HG02610 (cell line): ENCODE measurements around the gene MAGI2.
A peak's percentile ranks its signal among the peaks of the same experiment; 100 is the strongest.

Experiments used
- ATAC-seq: cut with Tn5 transposase; IDR thresholded peaks from one replicate; pipeline ENCODE4 v1.9.1; 2021; ENCODE audit warnings: mild to moderate bottlenecking, moderate library complexity; ENCODE audit not compliant: unreplicated experiment

The MAGI2 gene

DNA sequence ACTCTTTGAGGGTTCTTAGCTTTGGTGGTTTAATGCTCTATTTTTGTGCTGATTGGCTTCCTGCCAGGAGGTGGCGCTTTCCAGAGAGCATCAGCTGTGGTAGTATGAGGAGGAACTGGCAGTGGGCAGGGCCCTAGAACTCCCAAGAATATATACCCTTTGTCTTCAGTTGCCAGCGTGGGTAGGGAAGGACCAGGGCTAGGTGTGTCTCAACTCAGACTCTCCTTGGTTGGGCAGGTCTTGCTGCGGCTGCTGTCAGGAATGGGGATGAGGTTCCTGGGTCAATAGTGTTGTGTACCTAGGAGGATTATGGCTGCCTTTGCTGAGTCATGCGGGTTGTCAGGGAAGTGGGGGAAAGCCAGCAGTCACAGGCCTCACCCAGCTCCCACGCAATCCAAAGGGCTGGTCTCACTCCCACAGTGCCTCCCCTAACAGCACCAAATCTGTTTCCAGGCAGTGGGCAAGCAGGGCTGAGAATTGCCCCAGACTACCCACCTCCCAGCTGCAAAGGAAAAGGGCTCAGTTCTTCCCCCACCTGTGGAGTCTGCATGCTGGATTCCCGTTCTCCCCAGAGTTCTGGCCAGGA, 1463.4 kb downstream of the MAGI2 start:
- no peak for ATAC-seq

DNA sequence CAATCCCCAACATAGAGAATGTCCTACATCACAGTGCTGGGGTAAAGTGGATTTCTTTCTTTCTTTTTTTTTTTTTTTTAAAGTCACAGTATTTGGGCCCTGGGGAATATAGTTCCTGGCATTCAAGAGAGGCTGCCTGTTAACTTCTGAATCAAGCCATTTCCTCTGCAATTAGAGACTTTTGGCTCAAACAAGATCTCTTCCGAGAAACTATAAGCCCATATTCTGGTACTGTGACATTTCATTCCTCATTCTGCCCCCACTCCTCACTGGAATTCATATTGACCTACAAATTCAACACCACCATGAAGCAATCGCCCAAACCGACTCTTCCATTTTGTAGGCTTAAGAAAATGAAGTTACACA, 1467.5 kb downstream of the MAGI2 start:
- no peak for ATAC-seq

DNA sequence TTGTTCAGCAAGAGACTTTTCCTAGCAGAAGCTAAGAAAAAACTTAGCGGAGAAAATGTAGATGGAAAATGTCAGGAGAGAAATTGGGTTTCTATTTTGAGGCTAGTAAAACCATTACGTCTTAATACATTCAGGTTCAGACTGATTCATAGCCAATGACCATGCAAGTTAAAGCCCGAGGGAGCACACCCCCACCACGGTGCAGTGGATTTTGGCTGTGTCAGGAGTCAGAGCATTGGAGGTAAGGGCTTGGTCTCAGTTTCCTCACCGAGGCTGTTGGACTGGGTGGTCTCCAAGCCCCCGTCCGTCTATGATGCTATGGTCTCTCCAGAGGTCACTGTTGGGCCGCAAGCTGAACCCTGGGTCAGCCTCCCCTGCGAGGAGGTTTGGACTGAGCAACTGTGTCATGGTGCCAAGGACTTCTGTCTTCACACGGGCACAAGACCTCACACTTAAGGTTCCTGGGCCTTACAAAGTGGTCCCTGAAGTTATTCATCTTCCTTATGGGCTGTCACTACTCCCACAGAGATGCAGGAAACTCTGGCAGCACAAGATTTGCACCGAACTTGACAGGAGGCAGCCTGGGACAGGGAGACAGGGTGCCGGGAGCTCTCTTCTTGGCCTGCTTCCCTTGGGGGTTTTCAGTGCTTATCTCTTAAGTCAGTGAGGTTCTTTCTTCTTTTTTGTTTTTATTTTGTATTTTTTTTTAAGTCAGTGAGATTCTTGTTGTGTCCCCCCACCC, 1468.1 kb downstream of the MAGI2 start:
- no peak for ATAC-seq

DNA sequence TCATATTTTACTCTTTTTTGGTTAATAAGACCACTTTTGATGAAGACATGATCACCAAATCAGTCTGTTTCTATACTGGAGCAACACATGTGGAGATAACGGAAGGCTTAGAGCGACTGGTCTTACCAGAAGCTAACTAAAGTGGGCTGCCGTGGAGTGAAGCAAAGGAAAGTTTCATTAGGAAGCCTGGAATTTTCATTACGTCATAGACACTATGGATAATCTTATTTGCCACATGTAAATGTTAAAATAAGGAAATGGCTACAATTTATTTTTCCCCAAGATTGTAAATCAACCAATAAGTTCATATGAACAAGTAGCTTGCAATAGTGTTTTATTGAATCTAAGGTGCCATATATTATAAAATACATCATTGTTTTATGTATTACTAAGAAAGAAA, 1469.5 kb downstream of the MAGI2 start:
- ATAC-seq: no peak

DNA sequence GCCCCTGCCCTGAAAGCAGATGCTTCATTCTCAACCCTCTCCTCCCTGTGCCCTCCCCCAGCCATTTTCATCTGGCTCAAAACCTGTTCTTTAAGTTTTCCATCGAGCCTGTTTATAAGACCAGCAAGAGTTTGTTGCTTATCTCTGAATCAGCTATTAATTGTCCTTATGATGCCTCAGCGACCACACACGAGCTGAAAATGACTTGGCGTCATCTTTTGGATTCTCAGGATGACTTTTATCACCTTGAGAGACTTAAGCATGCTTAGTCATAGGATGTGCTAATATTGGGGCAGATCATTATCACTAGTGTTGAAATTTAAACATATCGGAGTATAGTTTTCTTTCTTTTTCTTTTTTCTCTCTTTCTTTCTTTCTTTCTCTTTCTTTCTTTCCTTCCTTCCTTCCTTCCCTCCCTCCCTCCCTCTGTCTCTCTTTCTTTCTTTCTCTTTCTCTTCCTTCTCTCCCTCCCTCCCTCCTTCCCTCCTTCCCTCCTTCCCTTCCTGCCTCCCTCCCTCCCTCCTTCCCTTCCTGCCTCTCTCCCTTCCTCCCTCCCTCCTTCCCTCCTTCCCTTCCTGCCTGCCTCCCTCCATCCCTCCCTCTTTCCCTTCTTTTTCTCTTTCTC, 1470.4 kb downstream of the MAGI2 start:
- ATAC-seq: peak; percentile 85

DNA sequence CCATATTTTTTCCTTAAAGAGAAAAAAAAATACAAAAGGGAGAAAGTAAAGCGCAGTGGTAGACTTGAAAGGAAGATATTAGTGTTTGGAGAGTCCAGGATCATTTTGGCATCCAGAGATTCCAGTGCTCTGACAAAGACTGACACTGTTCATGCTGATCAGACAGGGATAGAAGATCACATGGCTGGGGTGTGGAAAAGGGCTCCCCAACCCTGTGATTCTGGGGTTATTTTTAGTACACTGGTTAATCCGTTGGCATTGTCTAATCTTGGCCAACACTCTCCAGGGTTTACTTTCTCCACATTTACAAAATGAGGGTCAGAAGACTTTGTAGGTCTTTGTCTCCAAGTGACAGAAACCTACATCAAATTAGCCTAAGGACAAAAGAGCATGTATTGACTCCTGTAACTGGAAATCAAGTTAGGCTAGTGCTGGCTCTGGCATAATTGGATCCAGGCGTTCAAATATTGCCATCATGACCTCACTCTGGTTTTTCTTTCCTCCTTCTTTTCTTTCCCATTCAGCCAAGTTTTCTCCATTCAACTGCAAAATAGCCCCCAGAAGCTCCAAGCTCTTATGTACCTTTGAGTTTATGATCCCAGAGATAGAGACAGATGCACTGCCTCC, 1473.3 kb downstream of the MAGI2 start:
- no peak for ATAC-seq

DNA sequence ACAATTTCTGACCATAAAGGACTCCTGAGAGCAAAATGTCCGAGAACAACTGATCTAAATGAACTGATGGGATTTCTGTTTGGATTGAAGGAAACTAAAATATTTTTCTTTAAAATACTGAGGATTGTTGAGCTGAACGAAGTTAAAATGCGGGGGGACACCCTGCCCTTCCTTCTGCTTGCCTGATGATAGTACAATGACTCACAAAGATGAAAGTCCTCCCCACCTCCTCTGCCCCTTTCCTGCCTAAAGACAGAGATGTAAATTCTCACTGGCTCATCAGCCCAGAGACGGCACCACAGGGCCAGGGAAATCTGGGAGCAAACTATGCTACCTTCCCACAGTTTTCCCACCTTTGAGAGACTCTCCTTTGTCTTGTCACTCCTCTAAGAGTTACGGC, 1474.2 kb downstream of the MAGI2 start:
- ATAC-seq: no peak

DNA sequence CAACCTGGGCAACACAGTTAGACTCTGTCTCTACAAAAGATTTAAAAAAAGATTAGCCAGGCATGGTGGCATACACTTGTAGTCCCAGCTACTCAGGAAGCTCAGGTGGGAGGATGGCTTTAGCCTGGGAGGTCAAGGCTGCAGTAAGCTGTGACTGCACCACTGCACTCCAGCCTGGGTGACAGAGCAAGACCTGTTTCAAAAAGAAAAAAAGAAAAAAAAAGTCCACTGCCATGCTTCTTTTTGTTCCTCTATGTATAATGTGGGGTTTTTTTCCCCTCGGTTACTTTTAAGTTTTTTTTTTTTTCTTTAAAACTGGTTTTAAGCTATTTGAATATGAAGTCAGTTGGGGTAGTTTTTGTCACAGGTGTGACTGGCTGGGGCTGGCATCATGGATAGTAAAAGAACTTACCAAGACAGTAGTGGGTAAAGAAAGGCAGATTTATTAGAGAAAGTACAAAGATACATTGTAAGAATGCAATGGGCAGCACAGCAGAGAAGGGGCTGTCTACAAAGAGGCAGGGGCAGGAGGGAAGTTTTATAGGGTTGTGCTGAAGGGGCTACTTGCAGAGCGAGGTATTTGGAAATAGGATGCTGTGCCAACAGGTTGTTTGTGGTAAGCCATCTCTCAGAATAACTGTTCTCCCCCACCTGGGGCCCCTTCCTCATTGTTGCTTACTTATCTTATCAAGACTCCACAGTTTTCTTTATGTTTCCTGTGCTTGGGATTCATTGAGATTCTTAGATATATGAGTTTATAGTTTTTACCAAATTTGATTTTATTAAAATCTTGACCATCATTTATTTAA, 1477.6 kb downstream of the MAGI2 start:
- ATAC-seq: peak; percentile 53

DNA sequence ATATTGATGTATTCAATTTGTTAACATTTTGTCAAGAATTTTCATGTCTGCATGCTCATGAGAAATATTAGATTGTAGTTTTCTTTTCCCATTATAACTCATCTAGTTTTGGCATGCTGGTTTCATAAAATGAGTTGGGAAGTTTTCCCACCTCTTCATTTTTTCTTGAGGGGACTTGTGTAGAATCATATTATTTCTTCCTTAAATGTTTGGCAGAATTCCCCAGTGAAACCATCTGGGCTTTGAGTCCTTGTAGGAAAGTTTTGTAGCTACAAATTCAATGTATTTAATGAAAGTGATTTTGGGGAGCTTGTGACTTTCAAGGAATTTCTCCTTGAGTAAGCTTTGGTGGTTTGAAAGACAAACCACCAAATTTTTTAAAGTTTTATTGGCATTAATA, 1481.7 kb downstream of the MAGI2 start:
- no peak for ATAC-seq

DNA sequence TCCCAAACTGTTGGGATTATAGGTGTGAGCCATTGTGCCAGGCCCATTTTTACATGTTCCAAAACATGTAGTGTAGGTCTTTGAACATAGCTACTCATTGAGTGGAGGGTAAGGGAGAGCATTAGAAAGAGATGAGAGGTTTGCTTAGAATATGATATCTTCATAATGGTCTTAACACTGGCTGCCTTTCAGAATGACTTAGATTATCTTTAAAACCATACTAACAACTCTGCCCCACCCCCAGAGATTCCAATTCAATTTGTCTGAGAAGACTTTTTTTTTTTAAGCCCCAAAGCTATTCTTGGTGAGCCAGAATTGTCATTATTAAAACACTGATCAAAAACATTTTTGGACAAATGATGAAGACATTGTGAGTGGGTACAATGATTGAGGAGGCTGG, 1486.0 kb downstream of the MAGI2 start:
- no peak for ATAC-seq
